Measurements from ENCODE around the gene KBTBD2.

DNA sequence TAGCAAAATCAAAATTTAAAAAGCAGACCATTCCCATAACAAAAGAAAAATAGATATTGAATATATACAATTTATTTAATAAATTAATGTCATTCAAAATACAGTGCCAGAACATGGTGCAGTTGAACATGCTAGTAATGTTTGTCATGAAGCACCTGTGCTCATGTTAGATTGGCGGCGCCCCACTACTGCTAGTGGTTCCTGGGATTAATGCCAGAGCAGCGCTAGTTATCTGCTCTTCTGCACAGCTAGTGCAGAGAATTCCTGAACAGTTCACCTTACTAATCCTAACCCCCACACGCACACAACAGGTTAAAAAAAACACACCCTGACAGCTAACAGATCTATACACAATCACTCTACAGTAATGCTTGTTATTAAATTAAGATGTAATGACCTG lies 23.4 kb downstream of the KBTBD2 start:
- TF ChIP-seq POLR2A (IDR thresholded peaks at IDR 0.05) = no peak
- TF ChIP-seq, protein P1, sequence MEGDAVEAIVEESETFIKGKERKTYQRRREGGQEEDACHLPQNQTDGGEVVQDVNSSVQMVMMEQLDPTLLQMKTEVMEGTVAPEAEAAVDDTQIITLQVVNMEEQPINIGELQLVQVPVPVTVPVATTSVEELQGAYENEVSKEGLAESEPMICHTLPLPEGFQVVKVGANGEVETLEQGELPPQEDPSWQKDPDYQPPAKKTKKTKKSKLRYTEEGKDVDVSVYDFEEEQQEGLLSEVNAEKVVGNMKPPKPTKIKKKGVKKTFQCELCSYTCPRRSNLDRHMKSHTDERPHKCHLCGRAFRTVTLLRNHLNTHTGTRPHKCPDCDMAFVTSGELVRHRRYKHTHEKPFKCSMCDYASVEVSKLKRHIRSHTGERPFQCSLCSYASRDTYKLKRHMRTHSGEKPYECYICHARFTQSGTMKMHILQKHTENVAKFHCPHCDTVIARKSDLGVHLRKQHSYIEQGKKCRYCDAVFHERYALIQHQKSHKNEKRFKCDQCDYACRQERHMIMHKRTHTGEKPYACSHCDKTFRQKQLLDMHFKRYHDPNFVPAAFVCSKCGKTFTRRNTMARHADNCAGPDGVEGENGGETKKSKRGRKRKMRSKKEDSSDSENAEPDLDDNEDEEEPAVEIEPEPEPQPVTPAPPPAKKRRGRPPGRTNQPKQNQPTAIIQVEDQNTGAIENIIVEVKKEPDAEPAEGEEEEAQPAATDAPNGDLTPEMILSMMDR (IDR thresholded peaks at IDR 0.05) = no peak

Data from uterus (tissue), 2 donors.